ENCODE measurements around the gene C17orf107. TPM values are rescaled to one million over a fixed set of nuclear protein-coding genes. Genes with fewer than 3 reads are reported as not detected.

C17orf107 gene
- total RNA-seq, 1 experiment from 2014 or later: 1.7 TPM

GRCh38 chr17:4947411-4948165, 48.3 kb downstream of the C17orf107 start:
- peak; percentile 19 for ATAC-seq
- Histone ChIP-seq H3K79me2 (ENCODE audit: insufficient read depth, low read length) (peaks cover 70% of the 10 kb centered on the region), H3K27me3 (ENCODE audit: insufficient read depth, low read length) (no peaks in the 10 kb centered on the region), H3K4me1 (ENCODE audit: control insufficient read depth in 1 of 2, insufficient read depth in 2 of 2, low read length in 2 of 2) (peaks cover 35 to 63% of the 10 kb centered on the region in 2 experiments), H3K9ac (ENCODE audit: low read length) (peak overlapping the region; percentile 97), H4K20me1 (ENCODE audit: insufficient read depth) (peaks cover 12% of the 10 kb centered on the region; the same call in 1 of the 2 replicates), H3K36me3 (ENCODE audit: control insufficient read depth in 1 of 2, insufficient read depth in 2 of 2, low read length in 2 of 2) (peaks cover 9 to 22% of the 10 kb centered on the region in 2 experiments; a peak in 2 of 4 replicates), H3K4me3 (replicated peaks in 1 of 2; ENCODE audit: low read depth in 1 of 2, low read length in 2 of 2) (peak overlapping the region; percentile 96 to 97), H3K27ac (ENCODE audit: low read depth, low read length) (peak overlapping the region; percentile 99), H3K9me3 (ENCODE audit: control insufficient read depth in 1 of 2, insufficient read depth in 1 of 2, low read depth in 1 of 2, low read length in 2 of 2) (no peaks in the 10 kb centered on the region), H3K4me2 (ENCODE audit: low read length) (peak overlapping the region; percentile 100), H2AFZ (ENCODE audit: low read depth, low read length, poor library complexity, severe bottlenecking) (no peak overlapping the region), H3K9me2 (ENCODE audit: insufficient read depth) (no peaks in the 10 kb centered on the region)
- DNase-seq (ENCODE audit: low read depth, low spot score): no peak
- intact Hi-C loops (cut with micrococcal nuclease): loop anchor here (1.0 to 5.0 kb wide), 2 partner anchors 7 to 40 kb away; partner anchors contain the start of genes CAMTA2, RNF167 and SLC25A11
- BruUV-seq (replicated peaks): no TSS peak
- TF ChIP-seq CTCF (IDR thresholded peaks at IDR 0.05 in 2 of 3, conservative IDR thresholded peaks at IDR 0.05 in 1 of 3; ENCODE audit: borderline replicate concordance in 1 of 3, insufficient read depth in 1 of 3, low read depth in 2 of 3, low read length in 2 of 3) (no peak), FOSL1 (IDR thresholded peaks at IDR 0.05; ENCODE audit: low read depth) (no peak), YY1 (IDR thresholded peaks at IDR 0.05; ENCODE audit: extremely low read depth, insufficient replicate concordance, low read depth, low read length) (no peak), POLR2A (IDR thresholded peaks at IDR 0.05; ENCODE audit: borderline replicate concordance, extremely low read depth, insufficient read depth, insufficient read length) (no peak), POLR2AphosphoS5 (IDR thresholded peaks at IDR 0.05; ENCODE audit: low read depth, low read length) (0 out of 2 replicates have a peak, but pooled peaks have one; percentile 7), RAD21 (IDR thresholded peaks at IDR 0.05; ENCODE audit: low read depth) (no peak), SIN3A (IDR thresholded peaks at IDR 0.05; ENCODE audit: low read depth) (peak; percentile 32; the same call in 1 of the 2 replicates), REST (IDR thresholded peaks at IDR 0.05; ENCODE audit: low read depth) (no peak), EZH2 (IDR thresholded peaks at IDR 0.05) (no peak), EZH2phosphoT487 (IDR thresholded peaks at IDR 0.05; ENCODE audit: borderline replicate concordance) (no peak), MAX (IDR thresholded peaks at IDR 0.05) (no peak; the same call in none of the 2 replicates), CBX3 (IDR thresholded peaks at IDR 0.05; ENCODE audit: low read depth) (no peak)
- ChIA-PET RAD21 (ENCODE audit: low non-redundant PET in 1 of 2, low total read pairs in 2 of 2, uncharacterized antibody in 2 of 2, unreplicated experiment in 2 of 2) (interaction anchor here in 1 of 2 experiments (1.1 kb wide), 1 partner anchor 20 kb away, joined by 3 read pairs; the partner anchor contains the start of gene SPAG7), CTCF (interaction anchor here (1.4 kb wide), 1 partner anchor 7 kb away, joined by 3 read pairs; the partner anchor contains the start of genes RNF167 and SLC25A11), POLR2A (interaction anchor here (1.4 to 4.7 kb wide), 3 partner anchors 7 to 20 kb away, joined by 5 to 45 read pairs (median 14); partner anchors contain the start of genes RNF167, SLC25A11 and SPAG7)
